CD4-positive, alpha-beta T cell (primary cell): ENCODE data around the gene BEGAIN. TPM values are rescaled to one million over a fixed set of nuclear protein-coding genes. Genes with fewer than 3 reads are reported as not detected.

Experiments
- ATAC-seq: fragments of 200-7000 bp; cut with Tn5 transposase; one replicate; pipeline ENCODE4 v1.10.0; 2022; ENCODE audit warnings: mild to moderate bottlenecking; ENCODE audit not compliant: poor library complexity
- CTCF ChIA-PET: fragments of 350-600 bp; sonication (Branson Sonifier 250); formaldehyde crosslinking; loops from one replicate; lab custom pipeline; 2021; ENCODE audit warnings: antibody characterized with exemption, inconsistent platforms; lab: Charles Lee
- POLR2A ChIA-PET: fragments of 350-600 bp; sonication (Branson Sonifier 250); formaldehyde crosslinking; loops from one replicate; lab custom pipeline; 2021; ENCODE audit warnings: antibody characterized with exemption, inconsistent platforms; lab: Charles Lee
- DNase-seq, 14 experiments: peaks; one replicate each; pipeline ENCODE4 v3.0.0-alpha.2; 2013 to 2020; ENCODE audit warnings: mixed read lengths in 2 of 14
- H3K27ac ChIP-seq, 2 donors: one replicate each; pipeline versions ENCODE4 v1.5.1 to v1.7.0; 2013; ENCODE audit warnings: low read length in 2 of 2, low read depth in 1 of 2, mild to moderate bottlenecking in 1 of 2
- H3K27me3 ChIP-seq, 2 experiments: 1 replicate in 1 of 2; 2 replicates in 1 of 2; pipeline versions ENCODE4 v1.6.1 to v1.7.0; 2013; ENCODE audit warnings: low read length in 2 of 2, control low read depth in 1 of 2, mild to moderate bottlenecking in 1 of 2, moderate library complexity in 1 of 2; ENCODE audit not compliant: insufficient read depth in 2 of 2, control insufficient read depth in 1 of 2
- H3K36me3 ChIP-seq: one replicate; pipeline ENCODE4 v1.6.1; 2013; ENCODE audit warnings: low read length, control low read depth; ENCODE audit not compliant: insufficient read depth
- H3K4me1 ChIP-seq: one replicate; pipeline ENCODE4 v1.6.1; 2013; ENCODE audit warnings: low read length, control low read depth; ENCODE audit not compliant: insufficient read depth
- H3K4me3 ChIP-seq: one replicate; pipeline ENCODE4 v1.5.1; 2013; ENCODE audit warnings: mild to moderate bottlenecking, low read length, moderate library complexity
- H3K9me3 ChIP-seq, 2 experiments: 1 replicate in 1 of 2; 2 replicates in 1 of 2; pipeline versions ENCODE4 v1.6.1 to v1.7.0; 2013; ENCODE audit warnings: low read length in 2 of 2, mild to moderate bottlenecking in 2 of 2, control low read depth in 1 of 2, moderate library complexity in 1 of 2; ENCODE audit not compliant: control insufficient read depth in 1 of 2, insufficient read depth in 1 of 2
- H3K27ac Mint-ChIP-seq: one replicate; pipeline ENCODE4 v1.8.0; 2020; ENCODE audit warnings: mixed read lengths
- H3K27me3 Mint-ChIP-seq: one replicate; pipeline ENCODE4 v1.8.0; 2021; ENCODE audit warnings: mixed read lengths
- H3K36me3 Mint-ChIP-seq: one replicate; pipeline ENCODE4 v1.8.0; 2021; ENCODE audit warnings: low read depth, mixed read lengths
- H3K4me1 Mint-ChIP-seq: one replicate; pipeline ENCODE4 v1.8.0; 2021; ENCODE audit warnings: low read depth, mixed read lengths
- H3K4me3 Mint-ChIP-seq: one replicate; pipeline ENCODE4 v1.8.0; 2020; ENCODE audit warnings: mild to moderate bottlenecking, mixed read lengths
- H3K9me3 Mint-ChIP-seq: one replicate; pipeline ENCODE4 v1.8.0; 2020; ENCODE audit warnings: mixed read lengths
- CTCF ChIP-seq: fragments of 200-600 bp; IDR thresholded peaks from one replicate; pipeline ENCODE4 v1.8.0; 2022; ENCODE audit warnings: antibody characterized with exemption, mild to moderate bottlenecking
- intact Hi-C, 2 experiments: fragments of 100-400 bp; cut with DNase I in 1 of 2; cut with micrococcal nuclease in 1 of 2; formaldehyde crosslinking; loops; one replicate each; pipeline versions ENCODE4 v1.15.1 to v1.9.0; 2023 to 2025; cut with DNase I, micrococcal nuclease
- total RNA-seq, 174 experiments: library from RNA in 2 of 174; stranded (reverse) in 2 of 174; gene quantifications; one replicate each; pipeline ENCODE4 v1.2.3 and lab custom pipeline; 2021 to 2026

BEGAIN gene
- total RNA-seq, 2 experiments from 2014 or later: 1.5 to 2.0 TPM

GRCh38 chr14:100587763-100588411, 670 bp upstream of the BEGAIN start:
- H3K27ac Mint-ChIP-seq: no peak overlapping the region
- H3K9me3 ChIP-seq: peaks cover 0 to 6% of the 10 kb centered on the region in 2 experiments
- H3K4me1 ChIP-seq: peaks cover 16% of the 10 kb centered on the region
- H3K4me3 ChIP-seq: no peak overlapping the region
- ATAC-seq: no peak
- ChIA-PET CTCF (no interaction called here), POLR2A (no interaction called here)
- no peaks in the 10 kb centered on the region for H3K36me3 Mint-ChIP-seq
- no peak for TF ChIP-seq CTCF
- H3K4me1 Mint-ChIP-seq: no peaks in the 10 kb centered on the region
- intact Hi-C loops: no loop called here
- H3K27me3 Mint-ChIP-seq: peaks cover 41% of the 10 kb centered on the region
- no peak for DNase-seq
- peaks cover 11 to 20% of the 10 kb centered on the region in 2 experiments for H3K27me3 ChIP-seq
- H3K36me3 ChIP-seq: no peaks in the 10 kb centered on the region
- H3K4me3 Mint-ChIP-seq: peak overlapping the region; percentile 56
- H3K27ac ChIP-seq: no peak overlapping the region
- H3K9me3 Mint-ChIP-seq: no peaks in the 10 kb centered on the region

GRCh38 chr14:100586403-100587085, 673 bp downstream of the BEGAIN start:
- DNase-seq (peak in 2 of 14 experiments; percentile 15 to 32), ATAC-seq (no peak)
- intact Hi-C loops: no loop called here
- Histone ChIP-seq H3K9me3 (peaks cover 0 to 6% of the 10 kb centered on the region in 2 experiments), H3K4me3 (peak overlapping the region; percentile 49), H3K4me1 (peaks cover 16% of the 10 kb centered on the region), H3K27me3 (peaks cover 11 to 20% of the 10 kb centered on the region in 2 experiments), H3K27ac (no peak overlapping the region), H3K36me3 (no peaks in the 10 kb centered on the region)
- H3K9me3 Mint-ChIP-seq: no peaks in the 10 kb centered on the region
- CTCF ChIA-PET: no interaction called here
- peaks cover 33% of the 10 kb centered on the region for H3K27me3 Mint-ChIP-seq
- no peak overlapping the region for H3K4me3 Mint-ChIP-seq
- POLR2A ChIA-PET: no interaction called here
- no peaks in the 10 kb centered on the region for H3K4me1 Mint-ChIP-seq
- H3K27ac Mint-ChIP-seq: no peak overlapping the region
- H3K36me3 Mint-ChIP-seq: no peaks in the 10 kb centered on the region
- no peak for TF ChIP-seq CTCF

GRCh38 chr14:100586153-100586402, 1.1 kb downstream of the BEGAIN start:
- intact Hi-C loops: no loop called here
- H3K4me3 ChIP-seq: peak overlapping the region; percentile 49
- no peak for ATAC-seq
- H3K36me3 Mint-ChIP-seq: no peaks in the 10 kb centered on the region
- no peak overlapping the region for H3K27ac ChIP-seq
- H3K36me3 ChIP-seq: no peaks in the 10 kb centered on the region
- peak overlapping the region; percentile 78 for H3K4me3 Mint-ChIP-seq
- no peak for DNase-seq
- H3K9me3 Mint-ChIP-seq: no peaks in the 10 kb centered on the region
- ChIA-PET CTCF (no interaction called here), POLR2A (no interaction called here)
- H3K27ac Mint-ChIP-seq: no peak overlapping the region
- H3K9me3 ChIP-seq: peaks cover 0 to 6% of the 10 kb centered on the region in 2 experiments
- H3K27me3 Mint-ChIP-seq: peaks cover 28% of the 10 kb centered on the region
- TF ChIP-seq CTCF: no peak
- peaks cover 11 to 20% of the 10 kb centered on the region in 2 experiments for H3K27me3 ChIP-seq
- no peaks in the 10 kb centered on the region for H3K4me1 Mint-ChIP-seq
- H3K4me1 ChIP-seq: peaks cover 16% of the 10 kb centered on the region
